ENCODE results near the gene GRPEL1.

DNA sequence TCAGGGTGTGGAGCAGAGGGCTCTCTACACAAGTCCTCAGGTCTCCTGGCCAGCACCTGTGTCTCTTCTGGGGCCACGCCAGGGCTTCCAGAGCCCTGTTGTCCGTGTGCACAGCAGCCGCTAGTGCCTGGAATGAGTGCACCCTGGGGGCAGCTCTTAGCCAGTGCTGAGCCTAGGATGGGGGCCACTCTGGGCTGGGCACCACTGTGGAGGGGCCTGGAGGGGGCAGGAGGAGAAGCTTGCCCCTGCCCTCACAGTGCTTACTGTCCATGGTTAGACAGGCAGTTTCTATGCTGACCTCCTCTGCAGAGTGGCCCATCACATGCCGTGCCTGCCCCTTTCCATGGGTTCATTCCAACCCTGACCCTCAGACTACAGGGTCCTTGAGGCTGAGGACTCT, 42.7 kb upstream of the GRPEL1 start:
- TF ChIP-seq, protein P1, sequence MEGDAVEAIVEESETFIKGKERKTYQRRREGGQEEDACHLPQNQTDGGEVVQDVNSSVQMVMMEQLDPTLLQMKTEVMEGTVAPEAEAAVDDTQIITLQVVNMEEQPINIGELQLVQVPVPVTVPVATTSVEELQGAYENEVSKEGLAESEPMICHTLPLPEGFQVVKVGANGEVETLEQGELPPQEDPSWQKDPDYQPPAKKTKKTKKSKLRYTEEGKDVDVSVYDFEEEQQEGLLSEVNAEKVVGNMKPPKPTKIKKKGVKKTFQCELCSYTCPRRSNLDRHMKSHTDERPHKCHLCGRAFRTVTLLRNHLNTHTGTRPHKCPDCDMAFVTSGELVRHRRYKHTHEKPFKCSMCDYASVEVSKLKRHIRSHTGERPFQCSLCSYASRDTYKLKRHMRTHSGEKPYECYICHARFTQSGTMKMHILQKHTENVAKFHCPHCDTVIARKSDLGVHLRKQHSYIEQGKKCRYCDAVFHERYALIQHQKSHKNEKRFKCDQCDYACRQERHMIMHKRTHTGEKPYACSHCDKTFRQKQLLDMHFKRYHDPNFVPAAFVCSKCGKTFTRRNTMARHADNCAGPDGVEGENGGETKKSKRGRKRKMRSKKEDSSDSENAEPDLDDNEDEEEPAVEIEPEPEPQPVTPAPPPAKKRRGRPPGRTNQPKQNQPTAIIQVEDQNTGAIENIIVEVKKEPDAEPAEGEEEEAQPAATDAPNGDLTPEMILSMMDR (IDR thresholded peaks at IDR 0.05), result no peak
- TF ChIP-seq POLR2AphosphoS5 (IDR thresholded peaks at IDR 0.05; ENCODE audit: low read depth, low read length), result no peak
- no peak for TF ChIP-seq TCF7L2 (IDR thresholded peaks at IDR 0.05; ENCODE audit: low read depth, low read length)
